ENCODE measurements around the gene TRMO.

The TRMO gene

DNA sequence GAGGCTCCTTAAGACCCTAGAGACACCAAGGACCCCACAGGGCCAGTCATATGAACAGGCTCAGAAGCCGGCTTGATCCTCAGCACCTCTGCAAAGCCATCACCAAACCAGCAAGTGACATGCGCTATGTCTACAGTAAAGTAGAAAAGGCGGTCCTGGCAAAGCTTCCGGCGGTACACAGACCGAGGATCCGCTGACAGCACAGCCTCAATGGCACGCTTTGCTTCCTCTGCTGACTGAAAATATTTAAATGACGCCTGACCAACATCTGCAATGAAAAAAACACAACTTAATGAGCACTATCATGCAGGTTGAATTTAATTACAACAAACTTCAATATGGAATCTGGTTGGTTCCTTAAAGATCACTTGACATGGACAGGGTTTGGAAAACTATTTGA lies 17.6 kb downstream of the TRMO start:
- TF ChIP-seq TCF12 (IDR thresholded peaks at IDR 0.05; ENCODE audit: low read depth) (no peak), EP300 (IDR thresholded peaks at IDR 0.05; ENCODE audit: borderline replicate concordance) (no peak), RAD21 (IDR thresholded peaks at IDR 0.05; ENCODE audit: low read depth) (no peak), FOXM1 (IDR thresholded peaks at IDR 0.05; ENCODE audit: borderline replicate concordance, low read depth) (no peak), NFIC (IDR thresholded peaks at IDR 0.05) (no peak), TEAD4 (IDR thresholded peaks at IDR 0.05) (no peak), EGR1 (IDR thresholded peaks at IDR 0.05) (no peak), CREB1 (IDR thresholded peaks at IDR 0.05; ENCODE audit: low read depth) (no peak), ZBTB7A (IDR thresholded peaks at IDR 0.05; ENCODE audit: low read depth) (no peak)
- TF ChIP-seq, protein P1, sequence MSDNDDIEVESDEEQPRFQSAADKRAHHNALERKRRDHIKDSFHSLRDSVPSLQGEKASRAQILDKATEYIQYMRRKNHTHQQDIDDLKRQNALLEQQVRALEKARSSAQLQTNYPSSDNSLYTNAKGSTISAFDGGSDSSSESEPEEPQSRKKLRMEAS (IDR thresholded peaks at IDR 0.05), result no peak

- no peak for TF ChIP-seq RAD21 (IDR thresholded peaks at IDR 0.05; ENCODE audit: low read depth)
- TF ChIP-seq CREB1 (IDR thresholded peaks at IDR 0.05; ENCODE audit: low read depth), result no peak
- no peak for TF ChIP-seq EP300 (IDR thresholded peaks at IDR 0.05; ENCODE audit: borderline replicate concordance)
- TF ChIP-seq FOXM1 (IDR thresholded peaks at IDR 0.05; ENCODE audit: borderline replicate concordance, low read depth), result no peak
- no peak for TF ChIP-seq YY1 (IDR thresholded peaks at IDR 0.05; ENCODE audit: low read depth)
- no peak for TF ChIP-seq TAF1 (IDR thresholded peaks at IDR 0.05; ENCODE audit: low read depth)
- TF ChIP-seq, protein P1 (IDR thresholded peaks at IDR 0.05), result no peak
- no peak for TF ChIP-seq NFIC (IDR thresholded peaks at IDR 0.05)
- no peak for TF ChIP-seq EGR1 (IDR thresholded peaks at IDR 0.05)
- no peak for TF ChIP-seq ZBTB7A (IDR thresholded peaks at IDR 0.05; ENCODE audit: low read depth)
- no peak for TF ChIP-seq USF1 (IDR thresholded peaks at IDR 0.05)
- no peak for TF ChIP-seq TCF12 (IDR thresholded peaks at IDR 0.05; ENCODE audit: low read depth)
- TF ChIP-seq, protein P2, sequence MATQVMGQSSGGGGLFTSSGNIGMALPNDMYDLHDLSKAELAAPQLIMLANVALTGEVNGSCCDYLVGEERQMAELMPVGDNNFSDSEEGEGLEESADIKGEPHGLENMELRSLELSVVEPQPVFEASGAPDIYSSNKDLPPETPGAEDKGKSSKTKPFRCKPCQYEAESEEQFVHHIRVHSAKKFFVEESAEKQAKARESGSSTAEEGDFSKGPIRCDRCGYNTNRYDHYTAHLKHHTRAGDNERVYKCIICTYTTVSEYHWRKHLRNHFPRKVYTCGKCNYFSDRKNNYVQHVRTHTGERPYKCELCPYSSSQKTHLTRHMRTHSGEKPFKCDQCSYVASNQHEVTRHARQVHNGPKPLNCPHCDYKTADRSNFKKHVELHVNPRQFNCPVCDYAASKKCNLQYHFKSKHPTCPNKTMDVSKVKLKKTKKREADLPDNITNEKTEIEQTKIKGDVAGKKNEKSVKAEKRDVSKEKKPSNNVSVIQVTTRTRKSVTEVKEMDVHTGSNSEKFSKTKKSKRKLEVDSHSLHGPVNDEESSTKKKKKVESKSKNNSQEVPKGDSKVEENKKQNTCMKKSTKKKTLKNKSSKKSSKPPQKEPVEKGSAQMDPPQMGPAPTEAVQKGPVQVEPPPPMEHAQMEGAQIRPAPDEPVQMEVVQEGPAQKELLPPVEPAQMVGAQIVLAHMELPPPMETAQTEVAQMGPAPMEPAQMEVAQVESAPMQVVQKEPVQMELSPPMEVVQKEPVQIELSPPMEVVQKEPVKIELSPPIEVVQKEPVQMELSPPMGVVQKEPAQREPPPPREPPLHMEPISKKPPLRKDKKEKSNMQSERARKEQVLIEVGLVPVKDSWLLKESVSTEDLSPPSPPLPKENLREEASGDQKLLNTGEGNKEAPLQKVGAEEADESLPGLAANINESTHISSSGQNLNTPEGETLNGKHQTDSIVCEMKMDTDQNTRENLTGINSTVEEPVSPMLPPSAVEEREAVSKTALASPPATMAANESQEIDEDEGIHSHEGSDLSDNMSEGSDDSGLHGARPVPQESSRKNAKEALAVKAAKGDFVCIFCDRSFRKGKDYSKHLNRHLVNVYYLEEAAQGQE (IDR thresholded peaks at IDR 0.05; ENCODE audit: low read depth), result no peak
- TF ChIP-seq CEBPB (IDR thresholded peaks at IDR 0.05), result no peak
- no peak for TF ChIP-seq TEAD4 (IDR thresholded peaks at IDR 0.05)
These were observed 19.1 kb downstream of the TRMO start for GRCh38 chr9:97903177-97903576.

DNA sequence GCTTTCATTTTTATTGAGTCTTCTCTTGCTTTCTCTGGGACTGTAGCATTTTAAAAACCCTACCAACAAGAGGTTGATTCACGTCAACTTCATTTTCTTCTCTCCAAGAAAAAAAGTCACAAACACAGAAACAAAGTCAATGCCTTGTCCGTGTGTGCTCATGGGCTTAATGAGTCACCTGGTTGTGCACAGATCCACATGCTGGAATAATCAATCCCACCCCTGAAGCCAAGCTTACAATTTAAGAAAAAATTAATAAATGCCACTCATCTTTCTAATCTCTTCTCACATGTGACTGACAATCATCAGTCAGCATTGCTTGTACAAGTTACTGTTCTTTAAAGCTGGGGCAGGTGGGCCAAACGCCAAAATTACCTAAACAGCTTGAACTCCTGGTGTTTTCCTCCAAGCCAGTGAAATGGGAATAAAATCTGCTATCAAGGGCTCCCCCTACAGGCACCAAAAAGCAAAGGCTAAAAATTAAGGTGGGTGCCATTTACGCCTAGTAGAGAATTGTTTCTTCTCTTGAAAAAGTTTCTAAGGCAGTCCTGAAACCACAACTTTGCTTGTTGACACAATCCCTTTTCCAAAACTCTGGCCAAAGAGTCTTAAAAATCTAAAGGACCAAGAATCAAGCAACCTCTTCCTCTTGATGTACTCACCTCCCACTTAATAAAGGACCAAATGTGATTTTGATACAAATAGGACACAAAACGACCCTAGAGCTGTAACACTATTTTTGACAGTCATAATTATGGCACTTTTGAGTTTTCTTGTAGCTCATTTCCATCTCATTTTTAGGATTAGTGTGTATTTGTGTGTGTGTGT lies 21.3 kb downstream of the TRMO start:
- TF ChIP-seq CREB1 (IDR thresholded peaks at IDR 0.05; ENCODE audit: low read depth), result no peak
- peak; percentile 76 for TF ChIP-seq RAD21 (IDR thresholded peaks at IDR 0.05; ENCODE audit: low read depth)
- TF ChIP-seq NFIC (IDR thresholded peaks at IDR 0.05), result 0 out of 2 replicates have a peak, but pooled peaks have one; percentile 13
- TF ChIP-seq ZBTB7A (IDR thresholded peaks at IDR 0.05; ENCODE audit: low read depth), result no peak
- no peak for TF ChIP-seq CEBPB (IDR thresholded peaks at IDR 0.05)

DNA sequence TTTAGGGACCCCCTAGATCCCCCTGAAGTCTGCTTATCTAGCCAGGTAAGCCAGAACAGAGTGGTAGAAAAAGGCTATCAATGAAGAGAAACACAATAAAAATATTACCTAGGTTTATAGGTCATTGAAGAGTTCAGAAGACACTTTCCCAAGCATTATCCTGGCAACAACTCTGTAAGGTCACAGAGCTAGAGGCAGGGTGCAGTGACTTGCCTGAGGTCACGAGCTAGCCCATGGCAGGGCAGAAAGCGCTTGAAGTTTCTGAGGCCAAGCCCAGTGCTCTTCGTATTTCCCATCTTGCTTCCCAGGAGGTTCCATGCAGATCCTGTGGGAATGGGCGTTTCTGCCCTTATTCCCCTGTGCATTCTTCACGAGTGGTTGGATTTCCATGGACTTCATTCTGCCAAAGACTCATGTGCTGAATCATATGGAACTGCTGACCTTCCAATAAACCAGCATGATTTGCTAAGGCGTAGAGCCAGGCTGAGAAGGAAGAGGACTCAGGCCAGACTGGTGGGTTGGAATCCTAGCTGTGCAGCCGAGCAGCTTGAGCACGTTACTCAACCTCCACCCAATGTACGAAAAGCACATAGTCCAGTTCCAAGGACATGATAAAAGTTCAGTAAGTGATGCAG lies 22.1 kb downstream of the TRMO start:
- no peak for TF ChIP-seq CEBPB (IDR thresholded peaks at IDR 0.05)
- TF ChIP-seq, protein P1 (IDR thresholded peaks at IDR 0.05), result no peak
- no peak for TF ChIP-seq TCF12 (IDR thresholded peaks at IDR 0.05; ENCODE audit: low read depth)
- TF ChIP-seq NFIC (IDR thresholded peaks at IDR 0.05), result no peak
- TF ChIP-seq TAF1 (IDR thresholded peaks at IDR 0.05; ENCODE audit: low read depth), result no peak
- no peak for TF ChIP-seq USF1 (IDR thresholded peaks at IDR 0.05)
- TF ChIP-seq YY1 (IDR thresholded peaks at IDR 0.05; ENCODE audit: low read depth), result no peak
- TF ChIP-seq FOXM1 (IDR thresholded peaks at IDR 0.05; ENCODE audit: borderline replicate concordance, low read depth), result no peak
- no peak for TF ChIP-seq RAD21 (IDR thresholded peaks at IDR 0.05; ENCODE audit: low read depth)

GRCh38 chr9:97895695-97896332 lies 26.5 kb downstream of the TRMO start:
- no peak for TF ChIP-seq RAD21 (IDR thresholded peaks at IDR 0.05; ENCODE audit: low read depth)
- no peak for TF ChIP-seq CEBPB (IDR thresholded peaks at IDR 0.05)
- no peak for TF ChIP-seq EGR1 (IDR thresholded peaks at IDR 0.05)
- TF ChIP-seq YY1 (IDR thresholded peaks at IDR 0.05; ENCODE audit: low read depth), result no peak
- TF ChIP-seq, protein P1 (IDR thresholded peaks at IDR 0.05), result no peak
- TF ChIP-seq FOXM1 (IDR thresholded peaks at IDR 0.05; ENCODE audit: borderline replicate concordance, low read depth), result no peak
- no peak for TF ChIP-seq ZBTB7A (IDR thresholded peaks at IDR 0.05; ENCODE audit: low read depth)
- TF ChIP-seq EP300 (IDR thresholded peaks at IDR 0.05; ENCODE audit: borderline replicate concordance), result no peak

DNA sequence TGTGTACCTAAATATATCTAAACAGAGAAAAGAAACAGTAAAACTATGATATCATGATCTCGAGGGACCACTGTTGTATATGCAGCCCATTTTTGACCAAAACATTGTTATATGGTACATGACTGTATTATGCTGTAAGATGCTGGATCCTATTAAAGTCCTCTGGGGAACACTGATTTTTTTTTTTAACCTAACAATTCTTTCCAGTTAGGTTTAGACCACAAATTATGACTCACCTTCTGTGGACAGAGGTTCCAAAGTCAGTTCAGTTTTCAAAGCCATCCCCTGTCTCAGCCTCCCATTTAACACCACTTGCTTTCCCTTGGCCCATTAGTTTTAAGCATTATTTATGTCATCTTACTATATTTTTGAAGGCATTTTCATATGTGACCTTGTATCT lies 27.1 kb downstream of the TRMO start:
- TF ChIP-seq, protein P1 (IDR thresholded peaks at IDR 0.05), result no peak
- TF ChIP-seq, protein P2 (IDR thresholded peaks at IDR 0.05; ENCODE audit: low read depth), result no peak
